IgD-negative memory B cell (primary cell): ENCODE results near the gene EIF4A2. TPM values are rescaled to one million over a fixed set of nuclear protein-coding genes. Genes with fewer than 3 reads are reported as not detected.
"Not testable (repeated sequence)": the region's sequence is repeated elsewhere in the genome, so short reads cannot be mapped to it uniquely, and the experiment has no call there.

Experiments
- H3K27ac Mint-ChIP-seq, 3 donors: one replicate each; pipeline ENCODE4 v1.8.0; 2020 to 2022; ENCODE audit warnings: mild to moderate bottlenecking in 3 of 3, mixed read lengths in 3 of 3, moderate library complexity in 1 of 3
- H3K27me3 Mint-ChIP-seq: one replicate; pipeline ENCODE4 v1.8.0; 2021; ENCODE audit warnings: mixed read lengths
- H3K36me3 Mint-ChIP-seq: one replicate; pipeline ENCODE4 v1.8.0; 2020; ENCODE audit warnings: mild to moderate bottlenecking, mixed read lengths
- H3K4me1 Mint-ChIP-seq, 3 donors: one replicate each; pipeline ENCODE4 v1.8.0; 2020 to 2022; ENCODE audit warnings: mixed read lengths in 3 of 3, mild to moderate bottlenecking in 1 of 3
- H3K4me3 Mint-ChIP-seq, 4 donors: one replicate each; pipeline ENCODE4 v1.8.0; 2020 to 2022; ENCODE audit warnings: mild to moderate bottlenecking in 4 of 4, mixed read lengths in 4 of 4, moderate library complexity in 3 of 4
- H3K9me3 Mint-ChIP-seq, 3 donors: one replicate each; pipeline ENCODE4 v1.8.0; 2020 to 2021; ENCODE audit warnings: mixed read lengths in 3 of 3, mild to moderate bottlenecking in 1 of 3
- polyA plus RNA-seq: library from polyadenylated mRNA; unstranded; fragments of 300-500 nt; fragmentation: Illumina TruSeq; gene quantifications from one replicate; pipeline ENCODE4 v1.2.3, GENCODE V29; 2021

The EIF4A2 gene
- polyA plus RNA-seq, 1 donor from 2014 or later = 220 TPM

- Mint-ChIP-seq H3K4me1 (peaks cover 3 to 14% (median 9%) of the 10 kb centered on the region in 3 donors), H3K4me3 (no peak overlapping the region), H3K27me3 (no peaks in the 10 kb centered on the region), H3K9me3 (no peaks in the 10 kb centered on the region), H3K27ac (no peak overlapping the region), H3K36me3 (peaks cover 2% of the 10 kb centered on the region)
These were observed 15.0 kb downstream of the EIF4A2 start for GRCh38 chr3:186798239-186798874.

- Mint-ChIP-seq H3K36me3 (peaks cover 2% of the 10 kb centered on the region), H3K27me3 (no peaks in the 10 kb centered on the region), H3K9me3 (no peaks in the 10 kb centered on the region), H3K27ac (peak overlapping the region in 2 of 3 donors; percentile 25 to 59), H3K4me3 (peak overlapping the region in 1 of 4 donors; percentile 88), H3K4me1 (peaks cover 3 to 15% (median 14%) of the 10 kb centered on the region in 3 donors)
These were observed 16.9 kb downstream of the EIF4A2 start for GRCh38 chr3:186800285-186800684.

- peaks cover 10 to 26% (median 20%) of the 10 kb centered on the region in 3 donors for H3K4me1 Mint-ChIP-seq
- no peaks in the 10 kb centered on the region for H3K27me3 Mint-ChIP-seq
- H3K4me3 Mint-ChIP-seq = peak overlapping the region in 1 of 4 donors; percentile 57
- H3K36me3 Mint-ChIP-seq = peaks cover 2% of the 10 kb centered on the region
- H3K9me3 Mint-ChIP-seq = no peaks in the 10 kb centered on the region
- peak overlapping the region in 1 of 3 donors; percentile 65 for H3K27ac Mint-ChIP-seq
These were observed 19.3 kb downstream of the EIF4A2 start for GRCh38 chr3:186802701-186803100.

- not testable (repeated sequence) for H3K9me3 Mint-ChIP-seq, H3K27ac Mint-ChIP-seq, H3K27me3 Mint-ChIP-seq, H3K36me3 Mint-ChIP-seq
- peak overlapping the region in 1 of 4 donors; percentile 32 for H3K4me3 Mint-ChIP-seq
- peaks cover 10 to 26% (median 20%) of the 10 kb centered on the region in 3 donors for H3K4me1 Mint-ChIP-seq
These were observed 20.1 kb downstream of the EIF4A2 start for GRCh38 chr3:186803447-186803846.

- Mint-ChIP-seq H3K36me3 (peaks cover 2% of the 10 kb centered on the region), H3K27ac (peak within 1 kb of the TSS; percentile 87 to 96 (median 93)), H3K4me1 (peaks cover 7 to 16% (median 10%) of the 10 kb centered on the region in 3 donors), H3K27me3 (no peaks in the 10 kb centered on the region), H3K9me3 (no peaks in the 10 kb centered on the region), H3K4me3 (peak within 1 kb of the TSS; percentile 96 to 99 (median 98))
These were observed 23.0 kb downstream of the EIF4A2 start, which contains the start of gene RFC4 for GRCh38 chr3:186806089-186807055. Gene RFC4 (minus strand): TSS chr3:186806482. CDS start chr3:186804713, 1,769 bp downstream.

GRCh38 chr3:186807231-186807630, 23.9 kb downstream of the EIF4A2 start:
- Mint-ChIP-seq H3K9me3 (no peaks in the 10 kb centered on the region), H3K36me3 (peaks cover 2% of the 10 kb centered on the region), H3K4me3 (peak overlapping the region; percentile 96 to 99 (median 98)), H3K27ac (peak overlapping the region; percentile 87 to 96 (median 93)), H3K4me1 (peaks cover 7 to 16% (median 10%) of the 10 kb centered on the region in 3 donors), H3K27me3 (no peaks in the 10 kb centered on the region)

GRCh38 chr3:186810336-186810996, 27.1 kb downstream of the EIF4A2 start:
- Mint-ChIP-seq H3K36me3 (no peaks in the 10 kb centered on the region), H3K4me3 (no peak overlapping the region), H3K27ac (no peak overlapping the region), H3K27me3 (no peaks in the 10 kb centered on the region), H3K9me3 (no peaks in the 10 kb centered on the region), H3K4me1 (peaks cover 6 to 9% (median 7%) of the 10 kb centered on the region in 3 donors)

- not testable (repeated sequence) for H3K27ac Mint-ChIP-seq, H3K9me3 Mint-ChIP-seq, H3K36me3 Mint-ChIP-seq, H3K4me1 Mint-ChIP-seq, H3K27me3 Mint-ChIP-seq, H3K4me3 Mint-ChIP-seq
These were observed 27.9 kb downstream of the EIF4A2 start for GRCh38 chr3:186811313-186811712.

- Mint-ChIP-seq H3K36me3 (no peaks in the 10 kb centered on the region), H3K27ac (no peak overlapping the region), H3K9me3 (no peaks in the 10 kb centered on the region), H3K4me1 (no peaks in the 10 kb centered on the region), H3K27me3 (no peaks in the 10 kb centered on the region), H3K4me3 (no peak overlapping the region)
These were observed 30.7 kb downstream of the EIF4A2 start for GRCh38 chr3:186814100-186814499.

GRCh38 chr3:186815435-186815834, 32.1 kb downstream of the EIF4A2 start:
- Mint-ChIP-seq H3K4me3 (no peak overlapping the region), H3K4me1 (no peaks in the 10 kb centered on the region), H3K9me3 (no peaks in the 10 kb centered on the region), H3K27me3 (no peaks in the 10 kb centered on the region), H3K27ac (no peak overlapping the region), H3K36me3 (no peaks in the 10 kb centered on the region)

GRCh38 chr3:186818516-186818915, 35.1 kb downstream of the EIF4A2 start:
- peaks cover 0 to 3% (median 0%) of the 10 kb centered on the region in 3 donors for H3K4me1 Mint-ChIP-seq
- H3K27ac Mint-ChIP-seq = no peak overlapping the region
- H3K27me3 Mint-ChIP-seq = no peaks in the 10 kb centered on the region
- no peaks in the 10 kb centered on the region for H3K9me3 Mint-ChIP-seq
- H3K36me3 Mint-ChIP-seq = no peaks in the 10 kb centered on the region
- H3K4me3 Mint-ChIP-seq = no peak overlapping the region

GRCh38 chr3:186818956-186819355, 35.6 kb downstream of the EIF4A2 start:
- H3K9me3 Mint-ChIP-seq = no peaks in the 10 kb centered on the region
- peaks cover 0 to 3% (median 0%) of the 10 kb centered on the region in 3 donors for H3K4me1 Mint-ChIP-seq
- no peak overlapping the region for H3K4me3 Mint-ChIP-seq
- H3K27ac Mint-ChIP-seq = no peak overlapping the region
- H3K27me3 Mint-ChIP-seq = no peaks in the 10 kb centered on the region
- H3K36me3 Mint-ChIP-seq = no peaks in the 10 kb centered on the region

- H3K4me3 Mint-ChIP-seq = peak overlapping the region in 1 of 4 donors; percentile 14
- H3K27me3 Mint-ChIP-seq = peaks cover 15% of the 10 kb centered on the region
- H3K27ac Mint-ChIP-seq = no peak overlapping the region
- peaks cover 0 to 16% (median 11%) of the 10 kb centered on the region in 3 donors for H3K4me1 Mint-ChIP-seq
- H3K36me3 Mint-ChIP-seq = no peaks in the 10 kb centered on the region
- H3K9me3 Mint-ChIP-seq = peaks cover 0 to 2% (median 0%) of the 10 kb centered on the region in 3 donors
These were observed 38.3 kb downstream of the EIF4A2 start for GRCh38 chr3:186821429-186822387.

GRCh38 chr3:186822388-186822759, 39.0 kb downstream of the EIF4A2 start:
- peaks cover 15% of the 10 kb centered on the region for H3K27me3 Mint-ChIP-seq
- H3K4me1 Mint-ChIP-seq = peaks cover 0 to 16% (median 11%) of the 10 kb centered on the region in 3 donors
- not testable (repeated sequence) for H3K9me3 Mint-ChIP-seq, H3K27ac Mint-ChIP-seq, H3K4me3 Mint-ChIP-seq, H3K36me3 Mint-ChIP-seq
